Body of pancreas (tissue), 4 donors: ENCODE results near the gene HERC2.

Source experiments
- POLR2A ChIP-seq, 3 donors: fragments of 450-650 bp; IDR thresholded peaks; one replicate each; pipeline ENCODE4 v1.6.1; 2016; ENCODE audit warnings: antibody characterized with exemption in 3 of 3, mild to moderate bottlenecking in 2 of 3
- TF ChIP-seq, protein P1 (sequence below), 7 experiments: fragments of 450-650 bp in 4 of 7; fragments of 200-600 bp in 3 of 7; sonication (generic) in 3 of 7; IDR thresholded peaks; one replicate each; pipeline ENCODE4 v1.5.1; 2016 to 2019; ENCODE audit warnings: antibody characterized with exemption in 7 of 7

DNA sequence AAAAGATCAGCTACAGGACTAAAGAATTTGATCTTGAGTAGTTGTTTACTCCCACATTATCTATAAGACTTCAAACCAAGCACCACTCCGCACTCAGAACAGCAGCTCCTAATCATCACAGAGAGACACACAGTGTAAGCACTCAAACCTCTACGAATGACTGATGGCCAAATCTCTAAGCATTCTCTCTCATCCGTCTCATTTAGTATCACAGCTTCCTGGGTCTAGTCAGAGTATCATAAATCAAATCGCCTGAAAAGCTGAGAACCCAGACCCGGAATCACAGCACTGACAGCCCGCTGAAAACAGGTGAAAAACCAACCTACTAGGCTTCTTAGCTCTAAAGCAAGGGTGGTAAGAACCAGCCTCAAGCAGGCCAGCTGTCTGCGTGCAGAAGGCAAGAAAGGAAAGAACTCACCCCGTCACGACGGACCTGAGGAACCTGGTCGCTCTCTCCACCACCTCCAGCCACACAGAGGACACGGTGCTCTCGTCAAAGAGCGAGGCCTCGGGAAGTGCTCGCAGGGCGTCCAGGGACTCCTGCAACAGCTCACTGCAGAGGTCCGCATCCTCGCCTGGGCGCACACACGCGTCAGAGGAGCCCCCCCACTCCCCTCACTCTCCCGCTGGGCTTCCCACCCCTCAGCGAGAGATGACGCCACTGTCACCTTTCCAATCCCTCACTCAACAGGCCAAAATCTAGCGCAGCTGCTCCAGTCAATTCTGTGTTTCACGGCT lies 47.9 kb downstream of the HERC2 start:
- TF ChIP-seq, protein P1, sequence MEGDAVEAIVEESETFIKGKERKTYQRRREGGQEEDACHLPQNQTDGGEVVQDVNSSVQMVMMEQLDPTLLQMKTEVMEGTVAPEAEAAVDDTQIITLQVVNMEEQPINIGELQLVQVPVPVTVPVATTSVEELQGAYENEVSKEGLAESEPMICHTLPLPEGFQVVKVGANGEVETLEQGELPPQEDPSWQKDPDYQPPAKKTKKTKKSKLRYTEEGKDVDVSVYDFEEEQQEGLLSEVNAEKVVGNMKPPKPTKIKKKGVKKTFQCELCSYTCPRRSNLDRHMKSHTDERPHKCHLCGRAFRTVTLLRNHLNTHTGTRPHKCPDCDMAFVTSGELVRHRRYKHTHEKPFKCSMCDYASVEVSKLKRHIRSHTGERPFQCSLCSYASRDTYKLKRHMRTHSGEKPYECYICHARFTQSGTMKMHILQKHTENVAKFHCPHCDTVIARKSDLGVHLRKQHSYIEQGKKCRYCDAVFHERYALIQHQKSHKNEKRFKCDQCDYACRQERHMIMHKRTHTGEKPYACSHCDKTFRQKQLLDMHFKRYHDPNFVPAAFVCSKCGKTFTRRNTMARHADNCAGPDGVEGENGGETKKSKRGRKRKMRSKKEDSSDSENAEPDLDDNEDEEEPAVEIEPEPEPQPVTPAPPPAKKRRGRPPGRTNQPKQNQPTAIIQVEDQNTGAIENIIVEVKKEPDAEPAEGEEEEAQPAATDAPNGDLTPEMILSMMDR (IDR thresholded peaks at IDR 0.05), result no peak
- no peak for TF ChIP-seq POLR2A (IDR thresholded peaks at IDR 0.05)
